DOHH2 (cell line): ENCODE measurements around the gene SERF2.

Experiments used
- H3F3A ChIP-seq: fragments of 200-600 bp; sonication (generic), shearing (Covaris generic); 2 replicates; pipeline ENCODE4 v1.6.0; 2016; ENCODE audit warnings: antibody characterized with exemption, mild to moderate bottlenecking; ENCODE audit not compliant: control insufficient read depth, insufficient read depth
- H3K27ac ChIP-seq: fragments of 200-600 bp; sonication (generic); 2 replicates; pipeline ENCODE4 v1.5.1; 2014; ENCODE audit warnings: low read depth, mild to moderate bottlenecking, low read length, moderate library complexity
- H3K27me3 ChIP-seq: fragments of 200-600 bp; sonication (generic); 2 replicates; pipeline ENCODE4 v1.6.1; 2014; ENCODE audit warnings: mild to moderate bottlenecking, low read length, mixed read lengths; ENCODE audit not compliant: control insufficient read depth
- H3K36me3 ChIP-seq: fragments of 200-600 bp; sonication (generic); 2 replicates; pipeline ENCODE4 v1.6.1; 2014; ENCODE audit warnings: mild to moderate bottlenecking, low read length, moderate library complexity, mixed read lengths; ENCODE audit not compliant: control insufficient read depth
- H3K4me1 ChIP-seq: fragments of 200-600 bp; sonication (generic); 2 replicates; pipeline ENCODE4 v1.6.1; 2014; ENCODE audit warnings: mild to moderate bottlenecking, low read length, mixed read lengths; ENCODE audit not compliant: control insufficient read depth
- H3K4me2 ChIP-seq: fragments of 200-600 bp; sonication (generic); 2 replicates; pipeline ENCODE4 v1.6.0; 2014; ENCODE audit warnings: mild to moderate bottlenecking, low read length, moderate library complexity
- H3K4me3 ChIP-seq: fragments of 200-600 bp; sonication (generic); 2 replicates; pipeline ENCODE4 v1.5.1; 2014; ENCODE audit warnings: mild to moderate bottlenecking, low read length, mixed read lengths
- H3K79me2 ChIP-seq: fragments of 200-600 bp; sonication (generic); 2 replicates; pipeline ENCODE4 v1.6.1; 2014; ENCODE audit warnings: mild to moderate bottlenecking, low read length, mixed read lengths; ENCODE audit not compliant: control insufficient read depth
- H3K9me2 ChIP-seq: fragments of 200-600 bp; sonication (generic); replicated peaks from 2 replicates; pipeline ENCODE4 v1.6.1; 2014; ENCODE audit warnings: mild to moderate bottlenecking, low read length, mixed read lengths; ENCODE audit not compliant: control insufficient read depth
- H3K9me3 ChIP-seq: fragments of 200-600 bp; sonication (generic); 2 replicates; pipeline ENCODE4 v1.6.1; 2014; ENCODE audit warnings: antibody characterized with exemption, low read length, mixed read lengths; ENCODE audit not compliant: control insufficient read depth, insufficient read depth
- H4K20me1 ChIP-seq: fragments of 200-600 bp; sonication (generic); 2 replicates; pipeline ENCODE4 v1.6.0; 2014; ENCODE audit warnings: low read depth, mild to moderate bottlenecking, antibody characterized with exemption, low read length, moderate library complexity; ENCODE audit not compliant: control insufficient read depth, insufficient read depth
- CTCF ChIP-seq: fragments of 200-600 bp; sonication (generic); IDR thresholded peaks from one replicate; pipeline ENCODE4 v1.5.1; 2014; ENCODE audit warnings: antibody characterized with exemption, mild to moderate bottlenecking, low read depth, low read length; ENCODE audit not compliant: poor library complexity, severe bottlenecking
- EZH2phosphoT487 ChIP-seq: fragments of 200-600 bp; sonication (generic); IDR thresholded peaks from 2 replicates; pipeline ENCODE4 v1.6.1; 2017; ENCODE audit warnings: borderline replicate concordance, mild to moderate bottlenecking, antibody characterized with exemption, low read length, moderate library complexity, mixed read lengths

The SERF2 gene

DNA sequence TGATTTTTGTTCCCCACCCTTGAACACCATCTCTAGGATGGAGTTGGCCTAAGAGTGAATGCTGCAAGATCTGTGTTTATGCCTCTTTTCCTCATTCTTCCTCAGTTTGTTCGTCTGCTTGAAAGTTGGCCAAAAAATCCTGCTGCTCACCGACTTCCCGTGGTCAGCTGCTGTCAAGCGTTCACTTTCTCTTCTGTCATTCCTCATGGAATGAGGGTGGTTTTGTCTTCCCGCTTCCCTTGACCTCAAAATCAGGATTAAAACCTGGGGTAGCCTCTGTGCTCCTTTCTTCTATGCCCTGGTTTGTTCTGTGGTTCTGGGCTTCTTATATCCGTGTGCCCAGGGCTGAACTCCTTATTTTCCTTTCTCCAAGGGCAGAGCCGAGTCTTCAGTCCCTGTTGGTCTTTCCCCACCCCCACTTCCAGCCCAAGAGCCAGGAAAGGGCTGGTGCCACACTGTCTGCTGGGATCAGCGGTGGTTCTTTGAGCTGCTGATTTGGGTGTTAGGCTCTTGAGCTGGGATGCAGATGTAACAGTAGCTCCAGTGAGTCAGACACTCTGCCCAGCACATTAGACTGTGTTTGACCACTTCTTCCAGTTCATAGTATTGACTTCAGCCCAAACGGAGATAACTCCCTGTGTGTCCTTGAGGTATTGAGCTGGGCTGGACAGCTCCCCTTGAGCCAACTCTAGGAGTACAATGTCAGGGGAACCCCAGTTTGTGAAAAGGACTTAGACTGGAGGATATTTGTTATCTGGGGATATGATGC, 2.3 kb downstream of the SERF2 start:
- no peaks in the 10 kb centered on the region for H3K27me3 ChIP-seq
- H4K20me1 ChIP-seq: 0 out of 2 replicates have a peak, but pooled peaks cover 4% of the 10 kb centered on the region
- peak overlapping the region; percentile 99 for H3K27ac ChIP-seq
- no peaks in the 10 kb centered on the region for H3K9me2 ChIP-seq
- TF ChIP-seq EZH2phosphoT487: no peak
- TF ChIP-seq CTCF: no peak
- peaks cover 68% of the 10 kb centered on the region for H3F3A ChIP-seq
- H3K9me3 ChIP-seq: no peaks in the 10 kb centered on the region
- peak overlapping the region; percentile 79 for H3K4me2 ChIP-seq
- H3K79me2 ChIP-seq: peaks cover 37% of the 10 kb centered on the region
- H3K4me1 ChIP-seq: peaks cover 87% of the 10 kb centered on the region
- peaks cover 74% of the 10 kb centered on the region for H3K36me3 ChIP-seq
- H3K4me3 ChIP-seq: peak overlapping the region; percentile 91

DNA sequence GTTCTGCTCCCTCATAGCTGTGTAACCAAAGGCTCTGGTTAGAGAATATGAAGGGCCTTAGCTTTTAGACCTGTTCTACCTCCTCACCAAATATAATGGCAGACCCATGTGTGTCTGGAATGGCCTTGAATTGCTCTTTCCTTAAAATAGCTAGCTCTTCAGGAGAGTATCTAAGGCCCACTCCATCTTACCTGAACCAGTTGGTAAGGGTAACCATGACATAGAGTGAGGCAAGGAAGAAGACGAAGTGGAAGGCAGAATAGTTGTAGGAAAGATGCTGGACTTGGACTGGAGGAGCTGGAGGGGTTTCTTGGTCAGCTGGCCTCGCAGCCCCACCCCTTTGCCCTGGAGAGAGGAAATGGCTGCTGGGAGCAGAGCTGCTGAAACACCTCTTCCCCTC, 3.1 kb downstream of the SERF2 start:
- H3K9me3 ChIP-seq: peaks cover 4% of the 10 kb centered on the region; the same call in 1 of the 2 replicates
- peak overlapping the region; percentile 99 for H3K27ac ChIP-seq
- 0 out of 2 replicates have a peak, but pooled peaks cover 4% of the 10 kb centered on the region for H4K20me1 ChIP-seq
- H3K9me2 ChIP-seq: no peaks in the 10 kb centered on the region
- H3K4me1 ChIP-seq: peaks cover 87% of the 10 kb centered on the region
- peaks cover 81% of the 10 kb centered on the region for H3K36me3 ChIP-seq
- H3F3A ChIP-seq: peaks cover 69% of the 10 kb centered on the region
- no peaks in the 10 kb centered on the region for H3K27me3 ChIP-seq
- peak overlapping the region; percentile 91; the same call in 1 of the 2 replicates for H3K4me3 ChIP-seq
- TF ChIP-seq EZH2phosphoT487 (no peak), CTCF (no peak)
- peaks cover 42% of the 10 kb centered on the region for H3K79me2 ChIP-seq
- peak overlapping the region; percentile 79 for H3K4me2 ChIP-seq

DNA sequence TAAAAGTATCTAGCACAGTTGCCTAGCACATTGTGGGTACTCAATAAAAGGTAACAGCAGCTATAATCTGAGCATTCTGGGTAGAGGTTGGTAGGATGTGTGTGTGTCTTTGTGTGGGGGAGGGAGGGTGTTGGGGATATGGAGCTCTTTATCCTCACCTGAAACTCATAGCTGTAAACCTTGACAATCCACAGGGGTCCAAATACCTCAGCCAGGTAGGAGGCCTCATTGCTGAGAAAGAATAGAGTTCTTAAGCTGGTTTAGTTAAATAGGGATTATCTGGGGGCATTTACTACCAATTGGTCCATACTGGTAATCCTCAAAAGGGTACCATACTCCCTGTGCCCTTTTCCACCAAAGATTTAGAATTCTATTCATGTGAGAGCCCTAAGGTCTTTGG, 3.9 kb downstream of the SERF2 start:
- peaks cover 64% of the 10 kb centered on the region for H3F3A ChIP-seq
- 0 out of 2 replicates have a peak, but pooled peaks cover 4% of the 10 kb centered on the region for H4K20me1 ChIP-seq
- 0 out of 2 replicates have a peak overlapping the region, but pooled peaks have one; percentile 2 for H3K4me3 ChIP-seq
- no peaks in the 10 kb centered on the region for H3K9me2 ChIP-seq
- H3K79me2 ChIP-seq: peaks cover 50% of the 10 kb centered on the region
- peak overlapping the region; percentile 99 for H3K27ac ChIP-seq
- peaks cover 81% of the 10 kb centered on the region for H3K4me1 ChIP-seq
- no peak for TF ChIP-seq CTCF
- no peak for TF ChIP-seq EZH2phosphoT487
- peak overlapping the region; percentile 79 for H3K4me2 ChIP-seq
- H3K36me3 ChIP-seq: peaks cover 88% of the 10 kb centered on the region
- peaks cover 4% of the 10 kb centered on the region; the same call in 1 of the 2 replicates for H3K9me3 ChIP-seq
- no peaks in the 10 kb centered on the region for H3K27me3 ChIP-seq
